ENCODE measurements around the gene FAM13A.

GRCh38 chr4:88811904-88812303, 245.1 kb downstream of the FAM13A start:
- TF ChIP-seq CREB1 (IDR thresholded peaks at IDR 0.05; ENCODE audit: low read depth) = no peak
- no peak for TF ChIP-seq CTCF (IDR thresholded peaks at IDR 0.05 in 2 of 3, conservative IDR thresholded peaks at IDR 0.05 in 1 of 3; ENCODE audit: control insufficient read depth in 2 of 3, extremely low read depth in 1 of 3, insufficient read depth in 1 of 3, low read depth in 3 of 3, low read length in 3 of 3)
- TF ChIP-seq MTA3 (IDR thresholded peaks at IDR 0.05; ENCODE audit: borderline replicate concordance, low read length) = no peak
- no peak for TF ChIP-seq JUND (IDR thresholded peaks at IDR 0.05; ENCODE audit: low read depth, low read length)
- TF ChIP-seq CBFB (IDR thresholded peaks at IDR 0.05; ENCODE audit: low read depth) = no peak
- TF ChIP-seq SMC3 (IDR thresholded peaks at IDR 0.05; ENCODE audit: borderline replicate concordance, low read length) = no peak

Data from GM12878 (cell line).